Gastrocnemius medialis (tissue), 4 donors: ENCODE data around the gene RABAC1. TPM values are rescaled to one million over a fixed set of nuclear protein-coding genes. Genes with fewer than 3 reads are reported as not detected.

Experiments
- ATAC-seq, 2 donors: fragments of 150-250 bp; one replicate each; pipeline ENCODE4 v1.9.1; 2016
- DNase-seq, 2 donors: peaks; one replicate each; pipeline ENCODE4 v3.0.0-alpha.2; 2019
- H3K27ac ChIP-seq, 4 donors: fragments of 200-600 bp; sonication (generic); 1 replicate in 1 of 4; 2 replicates in 3 of 4; pipeline ENCODE4 v1.5.1; 2016 to 2018; ENCODE audit warnings: mild to moderate bottlenecking in 2 of 4, moderate library complexity in 1 of 4
- H3K27me3 ChIP-seq, 3 donors: fragments of 200-600 bp; sonication (generic) in 2 of 3; 1 replicate in 1 of 3; 2 replicates in 2 of 3; pipeline versions ENCODE4 v1.5.1 to v1.6.0; 2016 to 2019; ENCODE audit warnings: mild to moderate bottlenecking in 1 of 3, moderate library complexity in 1 of 3
- H3K36me3 ChIP-seq, 2 donors: fragments of 200-600 bp; sonication (generic) in 1 of 2; one replicate each; pipeline ENCODE4 v1.5.1; 2017 to 2018
- H3K4me1 ChIP-seq, 2 donors: fragments of 200-600 bp; sonication (generic) in 1 of 2; one replicate each; pipeline ENCODE4 v1.5.1; 2016 to 2017; ENCODE audit warnings: mild to moderate bottlenecking in 2 of 2
- H3K4me3 ChIP-seq, 4 donors: fragments of 200-600 bp; sonication (generic) in 3 of 4; 1 replicate in 1 of 4; 2 replicates in 3 of 4; pipeline ENCODE4 v1.5.1; 2016 to 2019; ENCODE audit warnings: mild to moderate bottlenecking in 2 of 4
- H3K9me3 ChIP-seq, 3 donors: fragments of 200-600 bp; sonication (generic) in 2 of 3; 1 replicate in 1 of 3; 2 replicates in 2 of 3; pipeline ENCODE4 v1.5.1; 2016 to 2019
- CTCF ChIP-seq, 5 experiments: fragments of 450-650 bp in 3 of 5; fragments of 200-600 bp in 2 of 5; sonication (generic) in 2 of 5; IDR thresholded peaks in 4 of 5; conservative IDR thresholded peaks in 1 of 5; 1 replicate in 4 of 5; 2 replicates in 1 of 5; pipeline ENCODE4 v1.5.1; 2016 to 2019; ENCODE audit warnings: antibody characterized with exemption in 5 of 5, mild to moderate bottlenecking in 3 of 5, moderate library complexity in 3 of 5
- POLR2A ChIP-seq, 2 donors: fragments of 450-650 bp; IDR thresholded peaks; one replicate each; pipeline ENCODE4 v1.6.1; 2017; ENCODE audit warnings: antibody characterized with exemption in 2 of 2, mild to moderate bottlenecking in 2 of 2, moderate library complexity in 2 of 2
- in situ Hi-C, 4 donors: fragments of 200-750 bp; cut with MboI; loops; one replicate each; pipeline versions ENCODE4 v1.15.0 to v1.8.0; 2017; ENCODE audit warnings: low sequenced_read_pairs in 4 of 4
- intact Hi-C: fragments of 100-400 bp; cut with DNase I; formaldehyde crosslinking; loops from one replicate; pipeline ENCODE4 v1.15.1; 2023; ENCODE audit warnings: low total_unique reads
- total RNA-seq, 4 donors: library from RNA; depleted of rRNA; stranded (reverse); fragments of >200 nt; gene quantifications; one replicate each; pipeline versions ENCODE4 v1.1.0 to v1.2.3, GENCODE V29; 2016

Gene RABAC1
- total RNA-seq, 4 donors from 2014 or later: 94.4 to 146 (median 110) TPM

GRCh38 chr19:41999878-42000208 is 40.7 kb upstream of the RABAC1 start:
- H3K27me3 ChIP-seq: peaks cover 52 to 62% (median 54%) of the 10 kb centered on the region in 3 donors
- peaks cover 0 to 3% of the 10 kb centered on the region in 2 donors for H3K4me1 ChIP-seq
- no peak overlapping the region for H3K27ac ChIP-seq
- TF ChIP-seq CTCF (IDR thresholded peaks at IDR 0.05 in 4 of 5, conservative IDR thresholded peaks at IDR 0.05 in 1 of 5): no peak
- no peak for TF ChIP-seq POLR2A (IDR thresholded peaks at IDR 0.05)
- DNase-seq (no peak), ATAC-seq (no peak)
- intact Hi-C loops (loop anchor here (2.0 kb wide), 1 partner anchor 35 kb away; no protein-coding TSS in a partner anchor), in situ Hi-C loops (no loop called here)
- H3K9me3 ChIP-seq: no peaks in the 10 kb centered on the region
- H3K4me3 ChIP-seq: no peak overlapping the region
- H3K36me3 ChIP-seq: no peaks in the 10 kb centered on the region

- DNase-seq (no peak), ATAC-seq (no peak)
- in situ Hi-C loops: no loop called here
- Histone ChIP-seq H3K36me3 (no peaks in the 10 kb centered on the region), H3K4me3 (no peak overlapping the region), H3K27me3 (peaks cover 54 to 68% (median 56%) of the 10 kb centered on the region in 3 donors), H3K4me1 (peaks cover 0 to 3% of the 10 kb centered on the region in 2 donors), H3K9me3 (no peaks in the 10 kb centered on the region), H3K27ac (no peak overlapping the region)
- TF ChIP-seq CTCF (IDR thresholded peaks at IDR 0.05 in 4 of 5, conservative IDR thresholded peaks at IDR 0.05 in 1 of 5) (no peak), POLR2A (IDR thresholded peaks at IDR 0.05) (no peak)
- intact Hi-C loops: loop anchor here (2.0 kb wide), 1 partner anchor 36 kb away; no protein-coding TSS in a partner anchor
These were observed 40.2 kb upstream of the RABAC1 start for GRCh38 chr19:41999071-41999877.

- TF ChIP-seq CTCF (IDR thresholded peaks at IDR 0.05 in 4 of 5, conservative IDR thresholded peaks at IDR 0.05 in 1 of 5) (peak; percentile 42 to 54 (median 48)), POLR2A (IDR thresholded peaks at IDR 0.05) (no peak)
- intact Hi-C loops: loop anchor here (1.0 to 2.0 kb wide), 2 partner anchors 36 to 94 kb away; no protein-coding TSS in a partner anchor
- Histone ChIP-seq H3K27me3 (peaks cover 61 to 76% (median 61%) of the 10 kb centered on the region in 3 donors), H3K9me3 (no peaks in the 10 kb centered on the region), H3K4me3 (no peak overlapping the region), H3K36me3 (no peaks in the 10 kb centered on the region), H3K4me1 (peaks cover 0 to 8% of the 10 kb centered on the region in 2 donors), H3K27ac (no peak overlapping the region)
- ATAC-seq (peak in 1 of 2 donors; percentile 29), DNase-seq (no peak)
- in situ Hi-C loops: no loop called here
These were observed 39.3 kb upstream of the RABAC1 start for GRCh38 chr19:41998246-41999020.

- Histone ChIP-seq H3K9me3 (no peaks in the 10 kb centered on the region), H3K4me3 (no peak overlapping the region), H3K4me1 (peaks cover 0 to 8% of the 10 kb centered on the region in 2 donors), H3K27me3 (peaks cover 62 to 81% (median 67%) of the 10 kb centered on the region in 3 donors), H3K27ac (no peak overlapping the region), H3K36me3 (no peaks in the 10 kb centered on the region)
- ATAC-seq: no peak
- intact Hi-C loops (loop anchor here (1.0 to 2.0 kb wide), 2 partner anchors 37 to 94 kb away; no protein-coding TSS in a partner anchor), in situ Hi-C loops (no loop called here)
- no peak for TF ChIP-seq POLR2A (IDR thresholded peaks at IDR 0.05)
- TF ChIP-seq CTCF (IDR thresholded peaks at IDR 0.05 in 4 of 5, conservative IDR thresholded peaks at IDR 0.05 in 1 of 5): no peak
- DNase-seq: no peak
These were observed 38.7 kb upstream of the RABAC1 start for GRCh38 chr19:41997851-41998229.
